Gastroesophageal sphincter (tissue), 4 donors: ENCODE results near the gene MAP7. TPM values are rescaled to one million over a fixed set of nuclear protein-coding genes. Genes with fewer than 3 reads are reported as not detected.

ENCODE experiments used
- ATAC-seq: fragments of 150-250 bp; one replicate; pipeline ENCODE4 v1.9.1; 2016; ENCODE audit warnings: mild to moderate bottlenecking, moderate library complexity
- H3K27ac ChIP-seq, 4 donors: fragments of 200-600 bp; sonication (generic) in 3 of 4; 1 replicate in 3 of 4; 2 replicates in 1 of 4; pipeline ENCODE4 v1.5.1; 2016 to 2019
- H3K27me3 ChIP-seq: fragments of 200-600 bp; sonication (generic); one replicate; pipeline ENCODE4 v1.5.1; 2019
- H3K36me3 ChIP-seq, 2 donors: fragments of 200-600 bp; sonication (generic); one replicate each; pipeline ENCODE4 v1.5.1; 2019; ENCODE audit warnings: control low read depth in 1 of 2
- H3K4me1 ChIP-seq, 3 donors: fragments of 200-600 bp; sonication (generic); 1 replicate in 2 of 3; 2 replicates in 1 of 3; pipeline ENCODE4 v1.5.1; 2016 to 2019; ENCODE audit warnings: control low read depth in 2 of 3
- H3K4me3 ChIP-seq, 2 donors: fragments of 200-600 bp; sonication (generic); one replicate each; pipeline ENCODE4 v1.5.1; 2019; ENCODE audit warnings: mild to moderate bottlenecking in 1 of 2, moderate library complexity in 1 of 2
- H3K9me3 ChIP-seq, 3 donors: fragments of 200-600 bp; sonication (generic); one replicate each; pipeline ENCODE4 v1.5.1; 2017 to 2019; ENCODE audit warnings: control low read depth in 2 of 3
- EP300 ChIP-seq: sonication (generic); formaldehyde crosslinking; IDR thresholded peaks from one replicate; pipeline ENCODE4 v1.6.1; 2017; ENCODE audit warnings: antibody characterized with exemption, mild to moderate bottlenecking
- POLR2A ChIP-seq, 2 donors: fragments of 450-650 bp; IDR thresholded peaks; one replicate each; pipeline ENCODE4 v1.6.1; 2017; ENCODE audit warnings: antibody characterized with exemption in 2 of 2, mild to moderate bottlenecking in 2 of 2, moderate library complexity in 1 of 2
- POLR2AphosphoS5 ChIP-seq: sonication (generic); formaldehyde crosslinking; IDR thresholded peaks from one replicate; pipeline ENCODE4 v1.6.1; 2017; ENCODE audit warnings: antibody characterized with exemption
- WGBS, 2 donors: methylation state at CpG; one replicate each; pipeline ENCODE4 v1.1.5; 2018; ENCODE audit warnings: low coverage in 1 of 2; 5-methylcytosine and 5-hydroxymethylcytosine counted together
- total RNA-seq, 4 donors: library from RNA; depleted of rRNA; stranded (reverse); fragments of >200 nt; gene quantifications; one replicate each; pipeline ENCODE4 v1.1.0, GENCODE V29; 2016
- TF ChIP-seq, protein P1 (sequence below), 4 experiments: fragments of 200-600 bp in 2 of 4; fragments of 450-650 bp in 2 of 4; sonication (generic) in 1 of 4; IDR thresholded peaks; one replicate each; pipeline ENCODE4 v1.5.1; 2017 to 2019; ENCODE audit warnings: antibody characterized with exemption in 4 of 4, mild to moderate bottlenecking in 2 of 4, moderate library complexity in 2 of 4

MAP7 gene
- total RNA-seq, 4 donors from 2014 or later = 1.1 to 6.7 (median 4.3) TPM

DNA sequence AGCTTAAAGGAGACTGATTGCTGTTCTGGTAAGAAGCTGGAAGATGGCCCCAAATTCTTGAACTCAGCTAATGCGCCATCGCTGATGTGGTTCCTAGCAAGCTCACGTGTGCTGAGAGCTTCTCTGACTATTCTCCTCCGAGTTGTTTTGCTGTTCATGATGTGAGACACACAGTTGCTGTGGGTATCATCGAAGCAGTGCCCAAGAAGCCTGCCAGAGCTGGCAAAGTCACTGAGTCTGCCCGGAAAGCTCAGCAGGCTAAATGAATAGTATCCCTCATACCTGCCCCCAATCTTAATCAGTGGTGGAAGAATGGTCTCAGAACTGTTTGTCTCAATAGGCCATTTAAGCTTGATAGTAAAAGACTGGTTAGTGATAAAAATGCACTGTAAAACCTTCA lies 232.3 kb downstream of the MAP7 start:
- Histone ChIP-seq H3K36me3 (no peaks in the 10 kb centered on the region), H3K9me3 (no peaks in the 10 kb centered on the region), H3K4me3 (no peak overlapping the region), H3K27me3 (no peaks in the 10 kb centered on the region), H3K4me1 (peaks cover 0 to 4% (median 0%) of the 10 kb centered on the region in 3 donors), H3K27ac (no peak overlapping the region)
- WGBS, 2 donors = 48% methylated on average over 3 of the region's 6 CpGs; no CpG with 5 or more reads in 1 of the 2 donors
- no peak for TF ChIP-seq POLR2AphosphoS5
- TF ChIP-seq, protein P1, sequence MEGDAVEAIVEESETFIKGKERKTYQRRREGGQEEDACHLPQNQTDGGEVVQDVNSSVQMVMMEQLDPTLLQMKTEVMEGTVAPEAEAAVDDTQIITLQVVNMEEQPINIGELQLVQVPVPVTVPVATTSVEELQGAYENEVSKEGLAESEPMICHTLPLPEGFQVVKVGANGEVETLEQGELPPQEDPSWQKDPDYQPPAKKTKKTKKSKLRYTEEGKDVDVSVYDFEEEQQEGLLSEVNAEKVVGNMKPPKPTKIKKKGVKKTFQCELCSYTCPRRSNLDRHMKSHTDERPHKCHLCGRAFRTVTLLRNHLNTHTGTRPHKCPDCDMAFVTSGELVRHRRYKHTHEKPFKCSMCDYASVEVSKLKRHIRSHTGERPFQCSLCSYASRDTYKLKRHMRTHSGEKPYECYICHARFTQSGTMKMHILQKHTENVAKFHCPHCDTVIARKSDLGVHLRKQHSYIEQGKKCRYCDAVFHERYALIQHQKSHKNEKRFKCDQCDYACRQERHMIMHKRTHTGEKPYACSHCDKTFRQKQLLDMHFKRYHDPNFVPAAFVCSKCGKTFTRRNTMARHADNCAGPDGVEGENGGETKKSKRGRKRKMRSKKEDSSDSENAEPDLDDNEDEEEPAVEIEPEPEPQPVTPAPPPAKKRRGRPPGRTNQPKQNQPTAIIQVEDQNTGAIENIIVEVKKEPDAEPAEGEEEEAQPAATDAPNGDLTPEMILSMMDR (IDR thresholded peaks at IDR 0.05) = no peak
- TF ChIP-seq EP300 = no peak
- TF ChIP-seq POLR2A (IDR thresholded peaks at IDR 0.05) = no peak
- ATAC-seq = no peak

DNA sequence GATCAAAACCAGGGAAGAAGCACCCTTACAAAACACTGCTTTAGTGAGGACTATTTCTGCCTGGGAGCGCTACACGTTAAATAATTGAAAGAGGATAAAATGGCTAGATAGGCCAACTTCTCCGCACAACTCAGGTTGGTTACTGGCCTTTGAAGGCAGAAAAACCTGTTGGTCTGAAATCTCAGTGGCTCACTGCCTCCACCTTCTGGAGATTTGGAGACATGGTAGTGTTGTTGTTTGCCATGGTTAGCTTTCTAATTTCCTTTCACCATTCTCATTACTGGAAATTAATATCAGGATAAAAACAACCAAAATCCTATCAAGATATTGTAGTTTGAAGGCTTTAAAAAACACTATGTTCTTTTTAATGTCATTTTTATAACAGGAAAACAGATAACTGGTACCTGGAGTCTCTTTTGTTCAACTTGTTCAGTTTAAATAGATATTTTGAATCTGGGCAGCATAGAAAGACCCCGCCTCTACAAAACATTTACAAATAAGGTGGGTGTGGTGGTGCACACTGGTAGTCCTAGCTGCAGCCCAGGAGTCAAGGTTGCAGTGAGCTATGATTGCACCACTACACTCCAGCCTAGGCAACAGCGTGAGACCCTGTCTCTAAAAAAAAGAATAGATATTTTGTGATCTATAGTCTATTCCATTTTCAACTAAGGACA lies 233.1 kb downstream of the MAP7 start:
- Histone ChIP-seq H3K27ac (no peak overlapping the region), H3K4me1 (peaks cover 0 to 4% (median 0%) of the 10 kb centered on the region in 3 donors), H3K4me3 (no peak overlapping the region), H3K36me3 (no peaks in the 10 kb centered on the region), H3K27me3 (no peaks in the 10 kb centered on the region), H3K9me3 (no peaks in the 10 kb centered on the region)
- TF ChIP-seq POLR2AphosphoS5 (no peak), POLR2A (IDR thresholded peaks at IDR 0.05) (no peak), EP300 (no peak)
- TF ChIP-seq, protein P1 (IDR thresholded peaks at IDR 0.05) = peak; percentile 74 to 80 (median 76)
- 41 to 77% methylated on average over 2 to 5 of the region's 5 CpGs for WGBS, 2 donors
- no peak for ATAC-seq

DNA sequence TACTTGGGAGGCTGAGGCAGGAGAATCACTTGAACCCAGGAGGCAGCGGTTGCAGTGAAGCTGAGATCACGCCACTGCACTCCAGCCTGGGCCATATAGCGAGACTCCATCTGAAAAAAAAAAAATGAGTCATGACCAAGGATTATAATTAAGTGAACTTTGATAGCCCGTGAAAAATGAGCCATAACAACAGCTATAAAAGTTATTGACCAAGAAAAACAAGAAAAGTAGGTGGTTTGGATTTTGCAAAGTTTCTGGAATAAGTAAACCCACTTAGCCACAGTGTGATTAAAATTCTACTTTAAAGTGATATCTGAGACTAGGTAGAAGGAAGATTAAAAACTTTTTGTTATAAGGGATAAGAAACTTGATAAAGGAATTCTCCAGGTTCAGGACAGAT lies 234.6 kb downstream of the MAP7 start:
- TF ChIP-seq POLR2AphosphoS5 (no peak), POLR2A (IDR thresholded peaks at IDR 0.05) (no peak), EP300 (no peak)
- TF ChIP-seq, protein P1 (IDR thresholded peaks at IDR 0.05) = no peak
- WGBS, 2 donors = 63 to 90% methylated on average over 2 to 3 of the region's 4 CpGs
- H3K36me3 ChIP-seq = no peaks in the 10 kb centered on the region
- no peak for ATAC-seq
- H3K4me1 ChIP-seq = peaks cover 0 to 4% (median 0%) of the 10 kb centered on the region in 3 donors
- H3K27ac ChIP-seq = no peak overlapping the region
- no peak overlapping the region for H3K4me3 ChIP-seq
- no peaks in the 10 kb centered on the region for H3K9me3 ChIP-seq
- no peaks in the 10 kb centered on the region for H3K27me3 ChIP-seq

DNA sequence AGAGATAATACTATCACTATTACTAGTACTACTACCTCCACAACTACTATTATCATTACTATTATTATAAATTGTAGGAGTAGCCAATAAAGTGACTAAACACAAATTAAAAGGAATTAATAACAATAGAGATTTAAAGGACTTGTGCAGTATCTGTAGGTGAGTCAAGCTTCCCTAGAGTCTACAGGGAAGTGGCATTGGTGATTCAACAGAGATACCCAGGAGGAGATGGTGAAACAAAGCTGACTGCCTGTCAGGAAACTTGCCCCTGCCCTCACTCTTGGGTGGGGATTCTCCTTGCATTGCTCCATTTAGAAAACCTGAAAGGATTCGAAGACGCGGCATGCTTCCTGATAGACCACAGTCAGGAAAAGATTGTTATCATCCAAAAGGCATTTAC lies 237.2 kb downstream of the MAP7 start:
- Histone ChIP-seq H3K4me1 (peaks cover 0 to 4% (median 0%) of the 10 kb centered on the region in 3 donors), H3K4me3 (no peak overlapping the region), H3K9me3 (no peaks in the 10 kb centered on the region), H3K27me3 (no peaks in the 10 kb centered on the region), H3K27ac (no peak overlapping the region), H3K36me3 (no peaks in the 10 kb centered on the region)
- WGBS, 2 donors = 75 to 87% methylated on average over 3 of the region's 3 CpGs
- no peak for ATAC-seq
- TF ChIP-seq POLR2AphosphoS5 (no peak), EP300 (no peak), POLR2A (IDR thresholded peaks at IDR 0.05) (no peak)
- TF ChIP-seq, protein P1 (IDR thresholded peaks at IDR 0.05) = no peak

DNA sequence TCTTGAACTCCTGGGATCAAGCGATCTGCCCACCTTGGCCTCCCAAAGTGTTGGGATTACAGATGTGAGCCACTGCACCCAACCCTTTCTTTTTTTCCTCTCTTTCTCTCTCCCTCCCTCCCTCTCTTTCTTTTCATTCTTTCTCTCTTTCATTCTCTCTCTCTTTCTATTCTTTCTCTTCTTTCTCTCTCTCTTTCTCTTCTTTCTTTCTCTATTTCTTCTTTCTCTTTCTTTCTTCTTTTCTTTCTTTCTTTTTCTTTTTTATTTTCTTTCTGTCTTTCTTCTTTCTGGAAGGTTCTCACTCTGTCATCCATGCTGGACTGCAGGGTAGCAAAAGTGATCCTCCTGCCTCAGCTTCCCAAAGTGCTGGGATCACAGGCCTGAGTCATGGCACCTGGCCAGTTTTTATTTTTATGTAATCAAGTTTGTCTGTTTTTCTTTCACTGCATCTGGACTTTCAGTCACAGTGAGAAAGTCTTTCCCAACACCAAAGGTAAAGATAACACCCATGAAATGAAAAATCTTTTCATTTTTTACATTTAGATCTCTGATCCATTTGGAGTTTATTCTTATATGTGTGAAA lies 240.4 kb downstream of the MAP7 start:
- 100% methylated on average over 1 of the region's 1 CpG for WGBS, 2 donors
- no peak for ATAC-seq
- no peaks in the 10 kb centered on the region for H3K4me1 ChIP-seq
- H3K4me3 ChIP-seq = no peak overlapping the region
- H3K9me3 ChIP-seq = no peaks in the 10 kb centered on the region
- H3K36me3 ChIP-seq = no peaks in the 10 kb centered on the region
- H3K27me3 ChIP-seq = no peaks in the 10 kb centered on the region
- TF ChIP-seq, protein P1 (IDR thresholded peaks at IDR 0.05) = no peak
- TF ChIP-seq POLR2A (IDR thresholded peaks at IDR 0.05) (no peak), POLR2AphosphoS5 (no peak)
- H3K27ac ChIP-seq = no peak overlapping the region
